Adrenal gland (tissue), 5 donors: ENCODE data around the gene TRMT11.

Experiments used
- POLR2A ChIP-seq, 2 donors: fragments of 450-650 bp; IDR thresholded peaks; one replicate each; pipeline ENCODE4 v1.6.1; 2017; ENCODE audit warnings: antibody characterized with exemption in 2 of 2, mild to moderate bottlenecking in 2 of 2, moderate library complexity in 1 of 2
- TF ChIP-seq, protein P1 (sequence below), 6 experiments: fragments of 450-650 bp in 4 of 6; fragments of 200-600 bp in 2 of 6; sonication (generic) in 1 of 6; IDR thresholded peaks; 1 replicate in 5 of 6; 2 replicates in 1 of 6; pipeline versions ENCODE4 v1.5.1 to v1.8.0; 2016 to 2021; ENCODE audit warnings: antibody characterized with exemption in 6 of 6, mild to moderate bottlenecking in 2 of 6, moderate library complexity in 1 of 6
- donor health status: DM: no; HTN: no; CAD: no.

DNA sequence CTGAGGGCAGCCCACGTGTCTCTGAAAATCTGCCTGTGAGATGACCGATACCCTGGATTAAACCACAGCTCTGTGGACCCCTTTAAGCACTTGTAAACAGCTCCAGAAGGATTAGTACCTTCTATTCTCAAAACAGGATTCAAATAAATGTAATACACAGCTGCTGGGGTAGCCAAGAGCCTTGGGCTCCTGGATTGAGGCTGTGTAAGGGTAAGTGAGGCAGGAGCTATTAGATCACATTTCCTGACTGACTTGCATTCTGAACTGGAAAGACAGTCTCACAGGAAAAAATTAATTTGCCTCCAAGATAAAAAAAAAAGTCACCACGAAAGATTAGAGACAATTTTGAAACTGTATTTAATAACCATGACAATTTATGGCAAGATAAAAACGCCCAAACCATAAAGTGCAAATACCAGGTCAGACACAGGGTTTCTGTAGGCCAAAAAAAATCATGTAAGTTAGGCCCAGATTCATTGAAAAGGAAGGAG is 78.0 kb downstream of the TRMT11 start:
- TF ChIP-seq, protein P1, sequence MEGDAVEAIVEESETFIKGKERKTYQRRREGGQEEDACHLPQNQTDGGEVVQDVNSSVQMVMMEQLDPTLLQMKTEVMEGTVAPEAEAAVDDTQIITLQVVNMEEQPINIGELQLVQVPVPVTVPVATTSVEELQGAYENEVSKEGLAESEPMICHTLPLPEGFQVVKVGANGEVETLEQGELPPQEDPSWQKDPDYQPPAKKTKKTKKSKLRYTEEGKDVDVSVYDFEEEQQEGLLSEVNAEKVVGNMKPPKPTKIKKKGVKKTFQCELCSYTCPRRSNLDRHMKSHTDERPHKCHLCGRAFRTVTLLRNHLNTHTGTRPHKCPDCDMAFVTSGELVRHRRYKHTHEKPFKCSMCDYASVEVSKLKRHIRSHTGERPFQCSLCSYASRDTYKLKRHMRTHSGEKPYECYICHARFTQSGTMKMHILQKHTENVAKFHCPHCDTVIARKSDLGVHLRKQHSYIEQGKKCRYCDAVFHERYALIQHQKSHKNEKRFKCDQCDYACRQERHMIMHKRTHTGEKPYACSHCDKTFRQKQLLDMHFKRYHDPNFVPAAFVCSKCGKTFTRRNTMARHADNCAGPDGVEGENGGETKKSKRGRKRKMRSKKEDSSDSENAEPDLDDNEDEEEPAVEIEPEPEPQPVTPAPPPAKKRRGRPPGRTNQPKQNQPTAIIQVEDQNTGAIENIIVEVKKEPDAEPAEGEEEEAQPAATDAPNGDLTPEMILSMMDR (IDR thresholded peaks at IDR 0.05), result no peak
- no peak for TF ChIP-seq POLR2A (IDR thresholded peaks at IDR 0.05)
